HAP-1 (cell line): ENCODE measurements around the gene MARCHF5.
"Not testable (repeated sequence)": the region's sequence is repeated elsewhere in the genome, so short reads cannot be mapped to it uniquely, and the experiment has no call there.

Experiments
- DNase-seq, 2 experiments: peaks; one replicate each; pipeline ENCODE4 v3.0.0-alpha.2; 2016 to 2020; ENCODE audit warnings: low spot score in 2 of 2
- H3K27me3 ChIP-seq: fragments of 250-450 bp; sonication (Bioruptor Pico); 2 replicates; pipeline ENCODE4 v1.5.1; 2020; ENCODE audit warnings: low read depth, mild to moderate bottlenecking, moderate library complexity
- H3K36me3 ChIP-seq: fragments of 250-450 bp; sonication (Bioruptor Pico); replicated peaks from 2 replicates; pipeline ENCODE4 v1.5.1; 2020; ENCODE audit warnings: mild to moderate bottlenecking
- H3K4me1 ChIP-seq: fragments of 250-450 bp; sonication (Bioruptor Pico); 2 replicates; pipeline ENCODE4 v1.5.1; 2020; ENCODE audit warnings: mild to moderate bottlenecking
- H3K4me3 ChIP-seq: fragments of 250-450 bp; sonication (Bioruptor Pico); 2 replicates; pipeline ENCODE4 v1.5.1; 2020; ENCODE audit warnings: mild to moderate bottlenecking, moderate library complexity
- H3K9me3 ChIP-seq: fragments of 250-450 bp; sonication (Bioruptor Pico); 2 replicates; pipeline ENCODE4 v1.5.1; 2020; ENCODE audit warnings: mild to moderate bottlenecking, moderate library complexity
- in situ Hi-C: fragments of 300-500 bp; cut with MboI; formaldehyde crosslinking; loops from 3 replicates; pipeline ENCODE4 v1.14.3; 2020; ENCODE audit warnings: low sequenced_read_pairs, inconsistent platforms, mixed read lengths

The MARCHF5 gene

GRCh38 chr10:92382631-92383030, 91.7 kb downstream of the MARCHF5 start:
- Histone ChIP-seq H3K4me3 (no peak overlapping the region), H3K4me1 (no peaks in the 10 kb centered on the region), H3K36me3 (no peaks in the 10 kb centered on the region), H3K27me3 (no peaks in the 10 kb centered on the region; the same call in 1 of the 2 replicates), H3K9me3 (no peaks in the 10 kb centered on the region)
- in situ Hi-C loops, result no loop called here
- no peak for DNase-seq

GRCh38 chr10:92384741-92385140, 93.8 kb downstream of the MARCHF5 start:
- no peaks in the 10 kb centered on the region for H3K9me3 ChIP-seq
- H3K4me3 ChIP-seq, result no peak overlapping the region
- in situ Hi-C loops, result no loop called here
- H3K36me3 ChIP-seq, result no peaks in the 10 kb centered on the region
- no peaks in the 10 kb centered on the region; the same call in 1 of the 2 replicates for H3K27me3 ChIP-seq
- no peaks in the 10 kb centered on the region for H3K4me1 ChIP-seq
- DNase-seq, result no peak

DNA sequence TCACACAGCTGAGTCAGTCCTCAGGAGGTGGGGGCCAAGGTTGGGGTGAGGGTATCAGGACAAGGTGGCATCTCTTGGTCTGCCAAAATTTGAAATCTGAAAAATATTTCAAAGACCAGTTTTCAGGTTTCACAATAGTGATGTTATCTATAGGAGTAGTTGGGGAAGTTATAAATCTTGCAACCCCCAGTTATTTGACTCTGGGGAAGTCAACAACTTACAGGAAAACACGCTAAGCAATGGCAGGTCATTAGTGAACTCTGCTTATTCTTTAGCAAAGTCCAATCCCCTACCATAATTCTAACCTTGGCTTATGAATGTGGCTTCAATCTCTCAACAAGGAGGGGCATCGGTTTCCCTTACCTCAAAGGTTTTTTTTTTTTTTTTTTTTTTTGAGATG, 94.9 kb downstream of the MARCHF5 start:
- Histone ChIP-seq H3K4me1 (no peaks in the 10 kb centered on the region), H3K27me3 (no peaks in the 10 kb centered on the region), H3K4me3 (no peak overlapping the region), H3K36me3 (no peaks in the 10 kb centered on the region), H3K9me3 (no peaks in the 10 kb centered on the region)
- DNase-seq, result no peak
- in situ Hi-C loops, result no loop called here

- H3K9me3 ChIP-seq, result no peaks in the 10 kb centered on the region
- no peaks in the 10 kb centered on the region for H3K36me3 ChIP-seq
- H3K27me3 ChIP-seq, result no peaks in the 10 kb centered on the region
- no peaks in the 10 kb centered on the region for H3K4me1 ChIP-seq
- in situ Hi-C loops, result no loop called here
- peak; percentile 62 to 90 for DNase-seq
- no peak overlapping the region for H3K4me3 ChIP-seq
Measured at GRCh38 chr10:92387289-92387940, 96.4 kb downstream of the MARCHF5 start.

DNA sequence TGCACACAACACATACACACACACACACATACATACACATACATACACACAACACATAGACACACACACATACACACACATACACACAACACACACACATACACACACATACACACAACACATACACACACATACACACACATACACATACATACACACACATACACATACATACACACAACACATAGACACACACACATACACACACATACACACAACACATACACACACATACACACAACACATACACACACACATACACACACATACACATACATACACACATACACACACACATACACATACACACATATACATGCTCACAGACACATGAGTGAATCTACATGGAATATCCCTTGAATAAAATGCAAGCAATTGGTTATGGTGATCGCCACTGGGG, 102.2 kb downstream of the MARCHF5 start:
- H3K27me3 ChIP-seq, H3K9me3 ChIP-seq, H3K36me3 ChIP-seq, DNase-seq, H3K4me3 ChIP-seq, in situ Hi-C loops, H3K4me1 ChIP-seq: not testable (repeated sequence)

DNA sequence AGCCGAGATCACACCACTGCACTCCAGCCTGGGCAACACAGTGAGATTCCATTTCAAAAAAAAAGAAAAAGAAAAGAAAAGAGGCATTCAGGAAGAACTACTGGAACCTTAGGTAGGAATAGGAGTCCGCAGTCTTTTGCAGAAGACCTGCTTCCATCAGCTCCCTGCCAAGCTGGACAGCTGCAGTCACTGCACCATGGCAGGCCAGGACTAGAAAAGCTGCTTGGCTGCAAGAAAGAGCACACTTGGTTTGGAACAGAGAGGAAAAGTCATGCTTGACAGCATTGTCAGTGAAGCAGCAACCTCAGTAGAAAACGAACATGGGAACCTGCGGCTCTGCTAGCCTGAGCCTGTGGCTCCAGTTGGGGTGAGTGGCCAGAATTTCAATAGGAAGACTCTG, 104.3 kb downstream of the MARCHF5 start:
- Histone ChIP-seq H3K4me3 (no peak overlapping the region), H3K4me1 (no peaks in the 10 kb centered on the region), H3K9me3 (no peaks in the 10 kb centered on the region), H3K36me3 (no peaks in the 10 kb centered on the region), H3K27me3 (no peaks in the 10 kb centered on the region)
- no peak for DNase-seq
- in situ Hi-C loops, result no loop called here

DNA sequence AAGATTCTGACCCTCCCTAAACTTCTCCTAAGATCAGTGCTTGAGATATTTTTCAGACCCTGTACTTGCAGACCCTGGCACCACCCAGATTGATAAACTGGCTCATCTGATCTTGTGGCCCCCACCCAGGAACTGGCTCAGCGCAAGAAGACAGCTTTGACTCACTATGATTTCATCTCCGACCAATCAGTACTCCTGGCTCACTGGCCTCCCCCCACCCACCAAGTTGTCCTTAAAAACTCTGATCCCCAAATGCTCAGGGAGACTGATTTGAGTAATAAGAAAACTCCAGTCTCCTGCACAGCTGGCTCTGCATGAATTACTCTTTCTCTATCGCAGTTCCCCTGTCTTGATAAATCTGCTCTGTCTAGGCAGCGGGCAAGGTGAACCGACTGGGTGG, 111.3 kb downstream of the MARCHF5 start:
- H3K27me3 ChIP-seq, H3K36me3 ChIP-seq, H3K4me1 ChIP-seq, DNase-seq, in situ Hi-C loops, H3K4me3 ChIP-seq, H3K9me3 ChIP-seq: not testable (repeated sequence)
